ENCODE measurements around the gene DICER1.

Gene DICER1

GRCh38 chr14:95070748-95071435, 86.4 kb downstream of the DICER1 start:
- TF ChIP-seq CTCF (IDR thresholded peaks at IDR 0.05; ENCODE audit: control insufficient read depth, insufficient read depth, low read depth, low read length, missing control alignments): no peak
- H3K4me3 ChIP-seq (ENCODE audit: control insufficient read depth, low read depth, low read length): no peak overlapping the region
- DNase-seq (ENCODE audit: low read depth): no peak

GRCh38 chr14:95069547-95069946, 87.8 kb downstream of the DICER1 start:
- no peak overlapping the region for H3K4me3 ChIP-seq (ENCODE audit: control insufficient read depth, low read depth, low read length)
- DNase-seq (ENCODE audit: low read depth): no peak
- TF ChIP-seq CTCF (IDR thresholded peaks at IDR 0.05; ENCODE audit: control insufficient read depth, insufficient read depth, low read depth, low read length, missing control alignments): no peak

GRCh38 chr14:95069018-95069417, 88.3 kb downstream of the DICER1 start:
- TF ChIP-seq CTCF (IDR thresholded peaks at IDR 0.05; ENCODE audit: control insufficient read depth, insufficient read depth, low read depth, low read length, missing control alignments): no peak
- H3K4me3 ChIP-seq (ENCODE audit: control insufficient read depth, low read depth, low read length): no peak overlapping the region
- DNase-seq (ENCODE audit: low read depth): no peak

- DNase-seq (ENCODE audit: low read depth): no peak
- no peak for TF ChIP-seq CTCF (IDR thresholded peaks at IDR 0.05; ENCODE audit: control insufficient read depth, insufficient read depth, low read depth, low read length, missing control alignments)
Observed at GRCh38 chr14:95068521-95068920, 88.8 kb downstream of the DICER1 start.

GRCh38 chr14:95068080-95068479, 89.2 kb downstream of the DICER1 start:
- H3K4me3 ChIP-seq (ENCODE audit: control insufficient read depth, low read depth, low read length): no peak overlapping the region
- no peak for TF ChIP-seq CTCF (IDR thresholded peaks at IDR 0.05; ENCODE audit: control insufficient read depth, insufficient read depth, low read depth, low read length, missing control alignments)
- DNase-seq (ENCODE audit: low read depth): no peak

More at GRCh38 chr14:95068521-95068920, 88.8 kb downstream of the DICER1 start:
- H3K4me3 ChIP-seq (ENCODE audit: control insufficient read depth, low read depth, low read length): no peak overlapping the region

- TF ChIP-seq CTCF (IDR thresholded peaks at IDR 0.05; ENCODE audit: control insufficient read depth, insufficient read depth, low read depth, low read length, missing control alignments): no peak
- no peak for DNase-seq (ENCODE audit: low read depth)
- H3K4me3 ChIP-seq (ENCODE audit: control insufficient read depth, low read depth, low read length): no peak overlapping the region
Observed at GRCh38 chr14:95067526-95067925, 89.8 kb downstream of the DICER1 start.
